HG03097 (cell line): ENCODE results near the gene IPO7.
"Not testable (repeated sequence)": the region's sequence is repeated elsewhere in the genome, so short reads cannot be mapped to it uniquely, and the experiment has no call there.

Experiments
- ATAC-seq: cut with Tn5 transposase; IDR thresholded peaks from one replicate; pipeline ENCODE4 v1.9.1; 2021; ENCODE audit not compliant: unreplicated experiment, low FRiP score

The IPO7 gene

GRCh38 chr11:9397746-9398680 is 13.6 kb downstream of the IPO7 start:
- ATAC-seq: no peak

- ATAC-seq: no peak
Observed at GRCh38 chr11:9399466-9399865, 15.0 kb downstream of the IPO7 start.

- ATAC-seq: not testable (repeated sequence)
Observed at GRCh38 chr11:9401884-9402283, 17.4 kb downstream of the IPO7 start.

- ATAC-seq: no peak
Observed at GRCh38 chr11:9428706-9429105, 44.3 kb downstream of the IPO7 start.

GRCh38 chr11:9438611-9439010 is 54.2 kb downstream of the IPO7 start:
- ATAC-seq: no peak

- ATAC-seq: no peak
Observed at GRCh38 chr11:9446230-9446629, 61.8 kb downstream of the IPO7 start.

- ATAC-seq: no peak
Observed at GRCh38 chr11:9448576-9449352, 64.3 kb downstream of the IPO7 start.

GRCh38 chr11:9452023-9452422 is 67.6 kb downstream of the IPO7 start:
- not testable (repeated sequence) for ATAC-seq

- no peak for ATAC-seq
Observed at GRCh38 chr11:9455722-9456121, 71.3 kb downstream of the IPO7 start.

GRCh38 chr11:9459667-9460321 is 75.3 kb downstream of the IPO7 start:
- no peak for ATAC-seq

- peak; percentile 84 for ATAC-seq
Observed at GRCh38 chr11:9460322-9461062, 76.0 kb downstream of the IPO7 start, which contains the start of gene ZNF143. ZNF143 (plus strand) TSS chr11:9461012; CDS start chr11:9471309, 10,297 bp downstream.

GRCh38 chr11:9461063-9461759 is 76.8 kb downstream of the IPO7 start:
- ATAC-seq: peak; percentile 50

- ATAC-seq: no peak
Observed at GRCh38 chr11:9461760-9462134, 77.3 kb downstream of the IPO7 start.

- no peak for ATAC-seq
Observed at GRCh38 chr11:9462172-9462799, 77.8 kb downstream of the IPO7 start.

GRCh38 chr11:9462806-9463537 is 78.5 kb downstream of the IPO7 start:
- ATAC-seq: no peak

GRCh38 chr11:9470765-9471164 is 86.3 kb downstream of the IPO7 start:
- ATAC-seq: no peak

- ATAC-seq: no peak
Observed at GRCh38 chr11:9473408-9473807, 89.0 kb downstream of the IPO7 start.

GRCh38 chr11:9479899-9480298 is 95.4 kb downstream of the IPO7 start:
- ATAC-seq: no peak
